NCI-H2107 treated with DMSO at 0.1 percent for 48 hours (cell line): Measurements from ENCODE around the gene KLHL36.

Experiments used
- DNase-seq: peaks from one replicate; lab custom pipeline; 2025; ENCODE audit not compliant: unreplicated experiment; lab: John Stamatoyannopoulos, UW

KLHL36 gene

GRCh38 chr16:84647828-84648594 lies at the start of gene KLHL36:
Gene KLHL36 (plus strand): TSS chr16:84648511. CDS start chr16:84650868, 2,357 bp downstream.
- no peak for DNase-seq

DNA sequence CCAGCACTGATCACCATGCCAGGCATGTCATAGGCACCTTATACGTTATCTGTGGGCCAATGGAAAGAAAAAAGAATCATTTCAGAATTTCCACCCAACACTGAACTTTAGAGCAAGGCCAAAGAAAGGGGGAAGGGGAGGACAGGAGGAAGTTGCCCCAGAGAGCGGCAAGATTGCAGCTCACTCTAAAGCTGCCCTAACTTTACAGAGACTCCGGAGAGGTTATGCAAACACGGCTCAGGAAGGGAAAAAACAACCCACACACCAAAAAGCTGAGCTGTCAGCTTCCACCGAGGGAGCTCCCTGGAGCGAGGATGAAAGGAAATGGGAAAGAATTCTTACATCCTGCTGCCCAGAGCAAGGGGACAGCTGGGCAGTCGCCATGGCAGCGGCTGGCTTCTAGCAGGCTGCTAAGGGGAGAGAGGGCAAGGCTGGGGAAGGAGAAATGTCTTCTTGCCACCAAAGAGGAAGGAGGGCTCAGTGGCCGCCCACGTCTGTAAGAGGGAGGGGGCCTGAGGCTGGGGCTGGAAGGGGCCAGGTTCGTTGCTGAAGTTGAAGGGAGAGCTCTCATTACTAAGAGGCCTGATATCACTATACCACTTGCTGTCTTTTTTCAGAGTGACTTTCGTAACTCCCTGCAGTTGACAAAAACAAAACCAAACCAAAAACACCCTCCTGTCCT lies 48.6 kb upstream of the KLHL36 start:
- DNase-seq = no peak

- DNase-seq = no peak
Observed at GRCh38 chr16:84600343-84601229, 47.7 kb upstream of the KLHL36 start.

- no peak for DNase-seq
Observed at GRCh38 chr16:84603140-84603816, 45.0 kb upstream of the KLHL36 start.

- DNase-seq = no peak
Observed at GRCh38 chr16:84603940-84604339, 44.4 kb upstream of the KLHL36 start.

DNA sequence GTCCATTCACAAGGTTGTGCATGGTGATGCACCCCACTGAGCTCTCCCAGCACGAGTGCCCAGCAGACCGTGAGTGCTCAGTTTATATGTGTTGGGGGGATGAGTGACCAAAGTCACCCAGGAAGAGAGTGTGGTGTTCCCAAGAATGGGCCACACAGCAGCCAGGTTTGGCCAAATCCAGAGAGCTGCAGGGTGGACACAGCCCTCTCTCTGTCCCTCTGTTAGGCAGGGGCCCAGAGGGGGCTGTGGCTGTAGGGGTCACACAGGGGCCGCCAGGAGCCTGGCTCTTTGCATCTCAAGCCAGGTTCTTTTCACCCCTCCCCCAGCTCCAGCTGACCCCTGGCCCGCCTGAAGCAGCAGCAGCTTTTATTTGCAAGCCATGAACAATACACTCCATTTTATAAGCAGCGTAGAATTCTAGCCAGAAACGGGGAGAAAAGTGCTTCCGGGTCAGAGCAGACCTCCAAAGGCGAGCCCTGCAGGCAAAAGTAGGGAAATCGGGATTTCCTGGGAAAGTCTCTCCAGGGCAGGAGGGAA lies 43.8 kb upstream of the KLHL36 start:
- no peak for DNase-seq

DNA sequence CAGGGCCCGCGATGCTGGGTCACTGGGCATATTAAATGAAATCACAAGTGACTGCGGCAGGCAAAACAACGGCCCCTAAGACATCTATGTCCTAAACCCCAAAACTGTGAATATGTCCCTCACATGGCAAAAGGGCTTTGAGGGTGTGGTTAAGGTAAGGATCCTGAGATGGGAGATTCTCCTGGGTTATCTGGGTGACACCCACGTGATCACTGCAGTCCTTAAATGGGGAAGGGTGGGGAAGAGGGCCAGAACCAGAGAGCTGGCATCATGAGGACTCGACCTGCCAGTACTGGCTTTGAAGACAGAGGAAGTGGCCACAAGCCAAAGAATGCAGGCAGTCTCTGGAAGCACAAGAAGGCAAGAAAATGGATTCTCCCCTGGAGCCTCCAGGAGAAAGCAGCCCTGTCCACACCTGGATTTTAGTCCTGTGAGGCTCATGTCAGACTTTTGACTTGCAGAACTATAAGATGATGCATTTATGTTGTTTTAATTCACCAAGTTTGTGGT lies 42.9 kb upstream of the KLHL36 start:
- no peak for DNase-seq

- no peak for DNase-seq
Observed at GRCh38 chr16:84606081-84606875, 42.0 kb upstream of the KLHL36 start.

- DNase-seq = no peak
Observed at GRCh38 chr16:84607061-84607460, 41.2 kb upstream of the KLHL36 start.

DNA sequence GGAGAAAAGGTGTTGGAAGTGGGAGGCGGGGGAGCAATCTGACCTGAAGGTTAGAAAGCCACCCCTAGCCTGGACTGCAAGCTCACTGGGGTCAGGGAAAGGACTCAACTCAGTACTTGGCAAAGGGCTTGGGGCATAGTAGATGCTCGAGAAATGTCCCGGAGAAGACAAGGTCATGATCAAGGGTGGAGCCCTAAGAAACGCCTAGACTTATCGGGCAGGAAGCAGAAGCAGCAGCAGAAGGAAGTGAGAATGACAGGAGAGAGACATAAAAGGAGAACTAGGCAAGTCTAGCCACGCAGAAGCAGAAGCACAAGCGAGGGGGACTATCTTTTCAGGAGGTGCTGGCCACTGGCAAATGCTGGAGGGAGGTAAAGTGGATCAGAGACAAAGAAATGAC lies 40.6 kb upstream of the KLHL36 start:
- no peak for DNase-seq

GRCh38 chr16:84608282-84608681 lies 40.0 kb upstream of the KLHL36 start:
- DNase-seq = no peak

- DNase-seq = no peak
Observed at GRCh38 chr16:84609563-84610177, 38.6 kb upstream of the KLHL36 start.

- DNase-seq = no peak
Observed at GRCh38 chr16:84610376-84610775, 37.9 kb upstream of the KLHL36 start.

- DNase-seq = no peak
Observed at GRCh38 chr16:84611041-84611440, 37.3 kb upstream of the KLHL36 start.

DNA sequence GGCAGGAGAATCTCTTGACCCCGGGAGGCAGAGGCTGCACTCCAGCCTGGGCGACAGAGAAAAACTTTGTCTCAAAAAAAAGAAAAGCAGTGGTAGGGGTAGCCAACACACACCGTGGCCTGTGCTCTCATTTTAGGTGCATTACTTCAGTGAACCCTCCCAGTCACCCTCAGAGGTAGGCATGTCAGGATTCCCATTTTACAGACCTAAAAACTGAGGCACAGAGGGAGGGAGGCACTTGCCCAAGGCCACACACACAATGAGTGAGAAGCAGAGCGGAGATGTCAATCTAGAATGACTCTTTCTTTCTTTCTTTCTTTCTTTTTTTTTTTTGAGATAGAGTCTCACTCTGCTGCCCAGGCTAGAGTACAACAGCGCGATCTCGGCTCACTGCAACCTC lies 35.6 kb upstream of the KLHL36 start:
- DNase-seq = no peak

- DNase-seq = no peak
Observed at GRCh38 chr16:84613408-84614072, 34.8 kb upstream of the KLHL36 start.

DNA sequence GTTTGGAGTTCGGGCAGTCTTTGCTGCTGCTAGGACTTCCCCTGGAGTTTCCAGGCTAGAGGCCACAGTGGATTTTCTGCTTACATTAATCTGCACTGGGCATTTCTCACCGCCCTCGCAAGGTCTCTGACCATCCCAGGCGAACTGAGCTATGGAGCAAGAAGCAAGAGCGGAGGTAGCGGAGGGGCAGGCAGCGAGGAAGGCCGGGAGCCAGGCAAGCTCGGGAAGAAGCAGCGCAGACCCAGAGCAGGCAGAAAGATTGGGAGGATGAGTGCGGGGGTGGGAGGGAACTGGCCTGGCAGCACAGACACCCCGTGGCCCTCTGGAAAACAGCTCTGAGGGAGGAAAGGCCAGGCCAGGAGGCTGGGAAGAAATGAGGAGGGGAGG lies 34.2 kb upstream of the KLHL36 start:
- DNase-seq = no peak

DNA sequence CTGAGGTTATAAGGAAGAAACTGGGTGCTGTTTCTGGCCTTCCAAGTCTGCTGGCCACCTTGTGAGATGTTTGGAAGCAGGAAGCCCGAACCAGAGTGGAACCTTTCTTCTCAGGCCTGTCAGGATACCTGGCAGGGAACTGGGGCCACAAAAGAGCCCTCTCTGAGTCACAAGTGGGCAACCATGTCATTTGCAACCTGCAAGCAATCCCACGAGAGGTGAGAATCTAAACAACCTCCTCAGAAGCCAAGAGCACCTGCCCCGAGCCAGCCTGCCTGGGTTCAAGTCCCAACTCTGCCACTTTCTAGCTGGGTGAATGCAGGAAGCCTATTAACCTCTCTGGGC lies 33.7 kb upstream of the KLHL36 start:
- no peak for DNase-seq
